ENCODE data around the gene CHMP4A.

- TF ChIP-seq SMARCC2 (IDR thresholded peaks at IDR 0.05) (no peak), TAF1 (CRISPR knock-in tag; IDR thresholded peaks at IDR 0.05) (no peak), TBL1XR1 (IDR thresholded peaks at IDR 0.05; ENCODE audit: borderline replicate concordance, low read length, partially characterized antibody) (no peak), ZSCAN29 (CRISPR knock-in tag; conservative IDR thresholded peaks at IDR 0.05) (no peak), NR2F6 (IDR thresholded peaks at IDR 0.05) (no peak), NR2F6 (CRISPR knock-in tag; IDR thresholded peaks at IDR 0.05) (no peak)
- TF ChIP-seq, protein P1, sequence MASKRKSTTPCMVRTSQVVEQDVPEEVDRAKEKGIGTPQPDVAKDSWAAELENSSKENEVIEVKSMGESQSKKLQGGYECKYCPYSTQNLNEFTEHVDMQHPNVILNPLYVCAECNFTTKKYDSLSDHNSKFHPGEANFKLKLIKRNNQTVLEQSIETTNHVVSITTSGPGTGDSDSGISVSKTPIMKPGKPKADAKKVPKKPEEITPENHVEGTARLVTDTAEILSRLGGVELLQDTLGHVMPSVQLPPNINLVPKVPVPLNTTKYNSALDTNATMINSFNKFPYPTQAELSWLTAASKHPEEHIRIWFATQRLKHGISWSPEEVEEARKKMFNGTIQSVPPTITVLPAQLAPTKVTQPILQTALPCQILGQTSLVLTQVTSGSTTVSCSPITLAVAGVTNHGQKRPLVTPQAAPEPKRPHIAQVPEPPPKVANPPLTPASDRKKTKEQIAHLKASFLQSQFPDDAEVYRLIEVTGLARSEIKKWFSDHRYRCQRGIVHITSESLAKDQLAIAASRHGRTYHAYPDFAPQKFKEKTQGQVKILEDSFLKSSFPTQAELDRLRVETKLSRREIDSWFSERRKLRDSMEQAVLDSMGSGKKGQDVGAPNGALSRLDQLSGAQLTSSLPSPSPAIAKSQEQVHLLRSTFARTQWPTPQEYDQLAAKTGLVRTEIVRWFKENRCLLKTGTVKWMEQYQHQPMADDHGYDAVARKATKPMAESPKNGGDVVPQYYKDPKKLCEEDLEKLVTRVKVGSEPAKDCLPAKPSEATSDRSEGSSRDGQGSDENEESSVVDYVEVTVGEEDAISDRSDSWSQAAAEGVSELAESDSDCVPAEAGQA (IDR thresholded peaks at IDR 0.05; ENCODE audit: low read depth): no peak
- TF ChIP-seq, protein P1 (CRISPR knock-in tag; IDR thresholded peaks at IDR 0.05; ENCODE audit: borderline replicate concordance): no peak
Observed at GRCh38 chr14:24261256-24261968, 48.1 kb upstream of the CHMP4A start.

Data from HepG2 (cell line).